HG03135 (cell line): ENCODE data around the gene MYO3B.
"Not testable (repeated sequence)": the region's sequence is repeated elsewhere in the genome, so short reads cannot be mapped to it uniquely, and the experiment has no call there.

Experiments used
- ATAC-seq: cut with Tn5 transposase; IDR thresholded peaks from one replicate; pipeline ENCODE4 v1.9.1; 2021; ENCODE audit warnings: mild to moderate bottlenecking, moderate library complexity; ENCODE audit not compliant: unreplicated experiment

Gene MYO3B

DNA sequence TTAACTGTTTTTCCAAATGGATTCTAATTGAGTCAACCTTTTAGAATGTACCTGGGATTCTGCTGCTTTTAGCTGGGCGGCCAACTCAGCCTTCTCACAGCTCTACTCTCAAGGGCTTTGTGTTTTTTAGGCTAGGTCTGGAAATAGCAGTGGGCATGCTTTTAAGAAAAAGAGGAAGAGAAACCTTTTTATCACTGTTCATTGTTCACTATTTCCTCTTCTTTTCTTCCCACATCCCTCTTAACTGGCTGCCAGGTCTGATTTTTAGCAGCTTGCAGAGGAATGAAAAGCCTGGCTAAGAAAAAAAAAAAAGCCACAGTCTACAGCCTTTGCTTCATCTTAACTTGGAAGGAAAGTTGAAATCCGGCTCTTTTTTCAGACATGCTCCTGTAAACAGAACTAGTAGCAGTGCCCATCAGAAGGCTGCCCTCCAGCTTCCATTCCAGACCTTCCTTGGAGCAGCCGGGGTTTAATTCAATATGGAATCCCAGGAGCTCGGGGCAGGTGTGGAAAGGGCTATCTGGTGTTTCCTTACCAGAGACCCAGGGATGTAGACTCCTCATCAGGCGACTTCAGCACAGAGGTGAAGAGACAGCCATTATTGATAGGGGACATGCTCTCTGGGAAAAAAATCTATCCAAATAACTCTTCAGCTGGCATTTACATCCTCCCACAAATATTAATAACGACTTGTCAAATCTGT lies 230.7 kb downstream of the MYO3B start:
- no peak for ATAC-seq

DNA sequence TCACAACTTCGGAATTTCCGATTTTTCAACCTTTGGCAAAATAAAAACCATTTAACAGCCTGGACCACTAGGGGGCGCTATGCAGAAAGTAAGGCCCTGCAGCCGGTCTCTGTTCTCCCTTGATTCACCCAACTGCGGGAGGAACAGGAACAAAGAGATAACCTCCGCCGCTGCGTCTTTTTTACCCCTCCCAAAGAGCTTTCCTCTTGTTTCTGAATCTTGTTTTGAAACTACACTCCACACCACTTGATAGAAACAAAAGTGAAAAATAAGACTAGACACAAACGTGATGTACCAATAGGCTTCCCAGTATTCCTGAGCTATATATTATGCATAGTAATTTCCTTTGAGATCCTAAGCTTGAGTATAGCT lies 231.2 kb downstream of the MYO3B start:
- ATAC-seq: no peak

DNA sequence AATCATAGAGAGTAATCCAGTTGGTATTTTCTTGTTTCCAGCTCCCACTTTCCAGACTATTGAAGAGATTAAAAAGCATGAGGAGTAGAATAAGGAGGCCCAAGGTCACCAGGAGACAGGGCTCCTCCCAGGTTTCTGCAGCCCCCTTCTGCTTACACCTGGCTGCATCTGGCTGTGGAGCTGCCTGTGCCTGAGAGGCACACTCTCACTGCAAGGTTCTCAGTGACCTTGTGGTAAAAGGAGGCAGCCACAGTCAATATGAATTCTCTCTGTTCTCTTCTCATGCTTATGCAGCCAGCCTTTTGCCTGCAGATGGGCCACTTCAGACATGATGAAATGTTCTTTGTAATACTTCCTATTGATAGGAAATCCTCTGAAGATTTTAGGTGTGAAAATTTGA lies 233.7 kb downstream of the MYO3B start:
- ATAC-seq: no peak

DNA sequence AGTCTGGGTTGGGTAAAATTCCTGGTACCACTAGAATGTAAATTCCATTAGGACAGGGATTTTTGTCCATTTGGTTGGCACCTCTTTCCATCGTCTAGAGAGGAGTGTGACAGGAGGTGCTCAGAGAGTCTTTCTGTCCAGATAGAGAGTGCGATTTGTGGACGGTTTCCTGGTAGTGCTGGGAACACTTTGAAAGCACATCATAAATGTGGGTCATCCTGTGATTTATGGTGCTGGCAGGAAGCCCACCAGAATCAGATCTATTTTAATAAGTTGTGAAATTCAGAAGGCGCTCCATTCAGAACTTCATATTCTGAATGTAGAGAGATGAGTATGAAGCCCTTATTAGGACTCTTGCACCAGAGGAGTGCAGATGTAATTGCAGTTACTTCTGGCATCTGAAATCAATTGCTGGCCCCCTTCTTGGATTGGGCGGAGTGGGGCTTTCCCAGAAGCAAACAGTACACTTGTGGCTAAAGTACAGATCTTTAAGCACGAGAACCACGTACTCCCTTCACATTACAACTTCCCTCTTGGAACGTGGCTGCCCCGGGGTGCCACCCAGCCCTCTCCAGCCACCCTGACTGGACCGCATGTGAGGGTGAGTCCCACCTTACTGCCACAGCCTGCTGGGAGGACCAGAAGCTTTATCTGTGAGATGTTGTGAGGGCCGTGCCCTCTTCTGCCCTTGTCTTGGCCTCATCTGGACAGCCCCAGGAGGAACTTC lies 243.2 kb downstream of the MYO3B start:
- no peak for ATAC-seq

DNA sequence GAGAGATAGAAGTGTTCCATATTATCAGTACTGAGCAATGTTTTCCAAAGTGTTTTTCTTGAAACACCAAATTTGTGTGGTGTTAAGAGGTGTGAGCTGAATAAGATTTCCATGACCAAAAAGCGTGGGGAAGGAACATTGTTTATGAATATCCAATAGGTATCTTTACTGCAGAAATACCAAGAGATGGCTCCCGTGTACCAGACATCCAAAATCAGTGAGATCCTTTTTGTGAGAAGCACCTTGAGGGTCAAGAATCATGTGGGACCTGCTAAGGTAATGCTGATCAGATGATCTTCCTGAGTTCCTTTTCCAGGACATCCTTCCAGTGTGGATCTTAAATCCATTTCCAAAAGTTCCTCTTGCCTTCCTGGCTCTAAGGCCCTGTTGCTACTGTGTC lies 246.0 kb downstream of the MYO3B start:
- no peak for ATAC-seq

DNA sequence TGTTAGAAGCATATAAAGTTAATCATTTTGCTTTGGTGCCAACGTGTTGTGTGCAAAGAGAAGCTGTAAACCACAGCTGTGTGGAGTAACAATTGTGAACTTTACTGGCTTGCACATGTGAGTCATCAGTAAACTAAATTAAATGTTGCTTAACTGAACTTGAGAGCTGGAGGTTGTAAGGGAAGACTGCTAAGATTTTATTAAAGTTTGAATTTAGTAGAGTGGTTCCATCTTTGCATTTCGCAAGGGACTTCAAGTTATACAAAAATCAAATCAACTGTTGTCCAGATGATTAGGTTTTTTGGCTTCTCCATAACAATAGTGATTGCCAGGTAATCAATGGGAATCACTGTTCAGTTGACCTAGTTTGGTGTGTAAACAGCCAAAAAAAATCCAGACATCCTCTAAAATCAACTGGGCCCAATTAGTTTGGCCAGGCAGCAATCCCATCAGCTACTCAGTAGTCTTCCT lies 247.4 kb downstream of the MYO3B start:
- no peak for ATAC-seq

DNA sequence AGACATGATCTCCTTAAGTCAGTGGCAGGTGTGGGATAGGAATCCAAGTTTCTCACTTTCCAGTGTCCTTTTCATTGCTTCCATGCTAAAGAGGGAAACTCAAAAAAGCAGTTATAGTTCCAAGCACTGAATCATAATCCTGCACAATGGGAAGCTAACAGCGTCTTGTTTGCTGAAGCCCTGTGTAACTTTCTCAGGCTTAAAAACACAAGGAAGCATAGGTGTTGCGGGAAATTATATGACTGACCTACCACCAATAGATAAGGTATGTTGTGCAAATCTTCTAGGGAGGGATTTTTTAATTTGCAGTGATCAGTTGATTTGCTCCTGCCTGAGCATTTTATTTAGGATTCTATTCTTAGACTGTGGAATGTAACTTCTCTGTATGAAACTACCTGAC lies 250.9 kb downstream of the MYO3B start:
- ATAC-seq: no peak

DNA sequence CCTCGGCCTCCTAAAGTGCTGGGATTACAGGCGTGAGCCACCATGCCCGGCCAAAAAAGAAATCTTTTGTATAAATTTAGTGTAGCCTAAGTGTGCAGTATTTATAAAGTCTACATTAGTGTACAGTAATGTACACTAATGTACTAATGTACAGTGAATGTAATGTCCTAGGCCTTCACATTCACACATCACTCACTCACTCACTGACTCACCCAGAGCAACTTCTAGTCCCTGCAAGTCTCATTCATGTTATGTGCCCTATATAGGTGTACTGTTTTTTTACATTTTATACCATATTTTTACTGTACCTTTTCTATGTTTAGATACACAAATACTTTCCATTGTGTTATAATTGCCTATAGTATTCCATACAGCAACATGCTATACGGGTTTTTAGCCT lies 254.9 kb downstream of the MYO3B start:
- ATAC-seq: no peak

DNA sequence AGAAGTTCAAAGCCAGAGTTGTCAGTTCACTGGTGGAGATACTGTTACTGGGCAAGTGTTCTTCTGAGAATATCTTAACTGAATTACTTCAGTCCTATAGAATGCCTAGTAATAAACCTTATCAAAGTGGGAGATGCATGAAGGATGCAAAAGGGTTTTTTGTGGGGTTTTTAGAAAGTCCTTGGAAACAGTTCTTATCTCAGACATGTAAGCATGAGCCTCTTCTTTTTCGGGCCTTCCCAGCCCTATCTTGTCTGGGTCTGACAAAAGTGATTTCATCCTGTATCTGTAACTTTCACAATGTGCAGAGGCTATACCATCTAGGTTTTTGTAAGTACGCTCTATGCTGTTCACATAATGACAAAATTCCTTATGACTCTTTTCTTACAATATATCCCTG lies 255.5 kb downstream of the MYO3B start:
- no peak for ATAC-seq

DNA sequence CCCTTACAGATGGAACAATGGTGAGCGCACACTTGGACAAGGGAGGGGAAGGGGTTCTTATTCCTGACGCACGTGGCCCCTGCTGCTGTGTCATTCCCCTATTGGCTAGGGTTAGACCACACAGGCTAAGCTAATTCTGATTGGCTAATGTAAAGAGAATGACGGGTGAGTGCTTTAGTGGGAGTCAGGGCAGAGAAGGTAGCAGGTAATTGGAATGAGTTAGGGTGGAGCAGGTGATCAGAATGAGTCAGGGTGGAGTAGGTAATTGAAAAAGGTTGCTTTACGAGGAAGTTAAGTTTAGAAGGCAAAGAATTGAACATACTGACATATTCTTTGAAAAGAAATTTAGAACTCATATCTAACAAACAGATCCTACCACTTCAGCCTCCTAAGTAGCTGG lies 256.4 kb downstream of the MYO3B start:
- not testable (repeated sequence) for ATAC-seq

DNA sequence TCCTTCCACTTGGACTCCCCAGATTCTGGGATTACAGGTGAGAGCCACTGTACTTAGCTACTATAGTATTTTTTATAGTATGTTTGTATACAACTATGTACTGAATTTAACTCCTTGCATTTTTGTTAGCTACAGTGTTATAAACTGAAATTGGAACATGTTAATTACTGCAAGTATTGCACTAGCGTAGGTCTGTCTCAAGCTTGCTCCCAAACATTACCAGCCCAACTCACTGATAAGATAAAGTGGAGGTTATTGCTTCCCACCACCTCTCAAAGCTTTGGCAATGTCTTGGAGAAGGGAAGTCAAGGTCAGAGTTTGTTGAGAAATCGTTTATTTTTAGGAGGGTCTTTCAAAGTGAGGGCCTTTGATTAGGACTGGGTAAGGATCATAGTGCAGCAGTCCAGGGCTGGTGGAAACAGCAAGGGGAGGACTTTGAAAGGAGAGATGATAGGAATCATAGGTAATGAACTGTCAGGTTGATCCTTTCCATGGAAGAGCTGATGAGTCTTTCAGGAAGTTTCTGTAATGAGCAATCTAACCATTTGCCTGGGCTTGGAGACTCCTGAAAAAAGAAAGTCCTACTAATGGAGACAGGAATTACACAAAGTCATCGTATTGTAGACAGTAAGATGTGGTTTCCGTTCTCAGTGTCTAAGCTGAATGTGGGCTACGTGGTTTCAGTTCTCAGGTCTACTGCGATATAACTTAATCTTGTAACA lies 257.1 kb downstream of the MYO3B start:
- no peak for ATAC-seq

DNA sequence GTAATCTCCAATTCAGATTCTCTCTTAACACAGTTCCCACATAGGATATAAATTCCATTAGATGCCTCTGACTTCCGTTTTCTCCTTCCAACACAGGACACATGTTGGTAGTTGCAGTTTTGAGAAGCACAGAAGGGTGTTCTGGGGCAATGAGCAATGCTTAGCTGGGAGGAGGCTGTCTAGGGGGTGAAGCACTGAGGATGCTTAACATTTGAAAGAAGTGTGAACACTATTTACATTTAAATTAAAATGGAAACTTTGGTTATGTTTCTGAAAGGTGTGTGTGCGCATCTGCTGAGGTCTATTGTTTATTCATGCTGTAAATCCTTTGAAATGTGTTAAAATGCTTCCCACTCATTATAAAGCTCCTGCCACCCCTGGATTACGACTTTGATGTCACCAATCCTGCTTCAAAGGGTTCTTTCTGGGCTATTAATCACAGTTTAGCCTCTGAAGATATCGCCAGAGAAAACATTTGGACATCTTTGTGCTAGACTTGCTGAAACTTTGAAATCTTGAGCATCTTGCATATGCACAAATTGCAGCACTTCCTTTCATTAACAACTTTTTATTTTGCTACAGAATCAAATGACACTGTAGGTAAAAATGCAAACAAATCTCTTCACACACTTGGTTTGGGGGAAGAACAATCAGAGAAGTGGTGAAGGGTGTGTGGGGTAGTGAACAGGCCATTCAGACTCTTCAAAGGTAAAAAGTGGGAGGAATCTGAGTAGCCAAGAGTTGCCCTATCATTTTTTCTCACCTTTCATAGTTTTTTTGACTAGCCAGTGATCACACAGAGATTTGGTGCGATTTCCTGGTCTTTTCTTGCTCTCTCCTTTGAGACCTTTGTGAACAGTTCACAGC lies 258.4 kb downstream of the MYO3B start:
- no peak for ATAC-seq

DNA sequence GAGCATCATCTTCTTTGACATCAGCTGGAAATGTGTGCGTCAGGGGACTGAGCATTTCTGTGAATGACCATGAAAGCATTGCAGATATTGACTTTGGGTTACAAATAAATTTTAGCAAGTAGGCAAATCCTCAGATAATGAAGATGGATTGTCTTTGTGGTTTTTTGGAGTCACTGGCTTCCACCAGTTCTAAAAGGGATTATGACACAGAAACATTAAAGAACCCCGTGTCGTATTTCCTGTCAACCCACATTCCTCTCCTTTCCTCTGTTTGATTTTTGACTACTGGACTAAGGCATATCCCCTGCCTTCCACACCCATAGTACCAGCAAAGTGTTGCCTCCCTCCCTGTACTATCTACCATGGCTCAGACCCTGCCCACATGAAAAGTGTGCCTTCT lies 268.1 kb downstream of the MYO3B start:
- no peak for ATAC-seq

DNA sequence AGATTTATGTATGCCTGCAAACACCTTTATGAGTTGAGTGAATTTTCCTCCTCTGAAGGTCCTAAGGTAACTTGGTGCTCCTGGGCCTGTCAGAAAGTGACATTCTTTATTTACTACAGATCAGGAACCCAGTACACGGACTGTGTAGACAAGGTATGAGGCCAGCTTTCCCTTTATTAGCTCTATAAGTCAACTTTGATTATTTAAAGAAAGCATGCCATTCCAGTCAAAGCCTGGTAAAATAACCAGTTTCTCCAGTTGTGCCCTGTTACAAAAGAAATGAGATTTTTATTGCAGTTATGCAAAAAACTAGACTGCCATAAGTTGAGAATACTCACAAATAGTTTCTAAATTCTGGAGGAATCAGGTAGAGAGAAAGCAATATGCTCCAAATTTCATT lies 271.1 kb downstream of the MYO3B start:
- ATAC-seq: no peak

DNA sequence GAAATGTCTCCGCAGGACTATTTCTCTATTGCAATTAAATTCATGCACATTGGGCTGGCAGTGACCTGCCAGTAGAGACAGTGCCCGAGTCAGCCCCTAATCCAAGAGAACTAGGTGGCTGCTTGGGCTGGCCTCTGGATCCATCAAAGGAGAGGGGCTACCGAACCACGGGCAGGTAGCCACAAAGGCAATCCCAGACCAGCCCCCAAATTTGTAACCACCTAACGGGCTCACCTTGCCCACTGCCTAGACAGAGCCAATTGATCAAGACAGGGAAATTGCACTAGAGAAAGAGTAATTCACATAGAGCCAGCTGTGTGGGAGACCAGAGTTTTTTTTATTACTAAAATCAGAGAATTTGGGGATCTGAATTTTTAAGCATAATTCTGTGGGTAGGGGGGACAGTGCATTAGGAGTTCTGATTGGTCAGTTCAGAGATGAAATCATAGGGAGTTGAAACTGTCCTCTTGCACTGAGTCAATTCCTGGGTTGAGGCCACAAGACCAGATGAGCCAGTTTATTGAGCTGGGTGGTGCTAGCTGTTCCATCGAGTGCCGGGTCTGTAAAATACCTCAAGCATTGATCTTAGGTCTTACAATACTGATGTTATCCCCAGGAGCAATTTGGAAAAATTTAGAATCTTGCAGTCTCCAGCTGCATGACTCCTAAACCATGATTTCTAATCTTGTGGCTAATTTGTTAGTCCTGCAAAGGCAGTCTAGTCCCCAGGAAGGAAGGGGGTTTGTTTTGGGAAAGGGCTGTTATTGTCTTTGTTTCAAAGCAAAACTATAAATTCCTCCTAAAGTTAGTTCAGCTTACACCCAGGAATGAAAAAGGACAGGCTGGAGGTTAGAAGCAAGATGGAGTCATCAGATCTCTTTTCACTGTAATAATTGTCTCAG lies 276.8 kb downstream of the MYO3B start:
- no peak for ATAC-seq

DNA sequence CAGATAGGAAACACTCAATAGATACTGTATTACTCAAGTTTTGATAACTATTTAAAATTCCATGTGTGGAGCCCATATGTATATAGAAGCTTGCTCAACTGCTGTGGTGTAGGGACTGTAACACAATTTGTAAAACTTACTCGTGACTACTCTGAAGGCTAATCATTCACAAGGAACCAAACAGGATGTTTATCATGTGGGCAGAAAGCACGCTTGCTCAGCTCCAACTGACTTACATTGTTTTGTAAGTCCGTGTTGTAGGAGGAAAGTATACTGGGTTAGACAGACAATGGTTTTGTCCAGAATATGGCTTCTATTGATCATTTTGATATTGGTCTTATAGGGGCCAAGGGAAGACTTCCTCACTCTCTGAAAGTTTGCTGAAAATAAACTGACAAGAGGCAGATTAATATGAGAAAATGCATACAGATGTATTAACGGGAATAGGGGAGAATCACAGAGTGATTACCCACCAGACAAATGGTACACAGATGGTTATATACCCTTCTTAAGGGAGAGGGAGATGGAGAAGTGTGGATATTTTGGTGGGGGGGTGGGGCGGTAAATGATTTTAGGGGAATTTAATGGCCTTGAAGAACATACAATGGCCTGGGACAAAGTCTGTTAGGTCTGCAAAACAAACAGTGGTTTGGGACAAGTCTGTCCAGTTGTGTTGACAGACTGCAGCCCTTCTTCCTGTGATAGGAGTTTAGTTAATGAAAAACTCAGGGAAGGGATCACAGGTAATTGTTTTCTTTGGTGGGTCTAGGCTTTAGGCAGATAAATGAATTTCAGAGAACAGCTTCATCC lies 277.9 kb downstream of the MYO3B start:
- ATAC-seq: no peak

DNA sequence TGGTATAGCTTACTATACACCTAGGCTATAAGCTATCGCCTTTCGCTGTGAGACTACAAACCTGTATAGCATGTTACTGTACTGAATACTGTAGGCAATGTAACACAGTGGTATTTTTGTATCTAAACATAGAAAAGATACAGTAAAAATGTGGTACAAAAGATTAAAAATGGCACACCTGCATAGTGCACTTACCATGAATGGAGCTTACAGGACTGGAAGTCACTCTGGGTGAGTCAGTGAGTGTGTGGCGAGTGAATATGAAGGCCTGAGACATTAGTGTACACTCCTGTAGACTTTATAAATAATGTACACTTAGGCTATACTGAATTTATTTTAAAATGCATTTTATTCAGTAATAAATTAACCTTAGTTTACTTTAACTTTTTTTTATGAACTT lies 279.0 kb downstream of the MYO3B start:
- ATAC-seq: no peak

DNA sequence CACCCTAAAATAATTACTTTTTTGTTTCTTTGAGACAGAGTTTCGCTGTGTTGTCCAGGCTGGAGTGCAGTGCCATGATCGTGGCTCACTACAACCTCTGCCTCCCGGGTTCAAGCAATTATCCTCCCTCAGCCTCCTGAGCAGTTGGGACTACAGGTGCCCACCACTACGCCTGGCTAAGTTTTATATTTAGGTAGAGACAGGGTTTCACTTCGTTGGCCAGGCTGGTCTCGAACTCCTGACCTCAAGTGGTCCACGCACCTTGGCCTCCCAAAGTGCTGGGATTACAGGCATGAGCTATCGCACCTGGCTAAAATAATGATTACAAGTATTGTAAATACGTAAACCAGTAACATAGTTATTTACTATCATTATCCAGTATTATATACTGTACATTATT lies 279.8 kb downstream of the MYO3B start:
- no peak for ATAC-seq

DNA sequence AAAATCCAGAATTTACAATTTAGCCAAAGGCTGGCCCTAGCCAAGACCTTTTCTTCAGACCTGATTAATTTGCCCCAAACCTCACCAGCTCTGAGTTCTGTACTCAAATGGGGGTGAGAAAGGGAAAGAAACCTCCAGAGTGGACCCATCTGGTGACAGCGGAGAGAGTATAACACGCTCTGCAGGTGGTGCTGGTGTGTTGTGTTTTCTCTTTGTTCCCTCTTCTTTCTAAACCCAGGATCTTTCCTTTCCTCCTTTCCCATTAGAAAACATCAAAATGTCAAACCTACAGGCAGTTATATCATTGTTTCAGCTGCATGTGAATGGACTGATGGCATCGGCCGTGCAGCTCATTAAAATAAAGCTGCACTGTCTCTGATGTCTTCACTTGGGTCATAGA lies 283.9 kb downstream of the MYO3B start:
- no peak for ATAC-seq
